Spleen (tissue), 11 donors: ENCODE data around the gene TESPA1. TPM values are rescaled to one million over a fixed set of nuclear protein-coding genes. Genes with fewer than 3 reads are reported as not detected.

Source experiments
- DNase-seq: peaks from one replicate; pipeline ENCODE4 v3.0.0-alpha.2; 2020
- H3K27ac ChIP-seq, 8 donors: fragments of 200-600 bp; sonication (generic) in 7 of 8; 1 replicate in 4 of 8; 2 replicates in 4 of 8; pipeline versions ENCODE4 v1.5.0 to v1.8.0; 2016 to 2021; ENCODE audit warnings: inconsistent platforms in 4 of 8, mild to moderate bottlenecking in 4 of 8, moderate library complexity in 1 of 8
- H3K27me3 ChIP-seq, 7 donors: fragments of 200-600 bp; sonication (generic) in 6 of 7; replicated peaks in 1 of 7; 1 replicate in 4 of 7; 2 replicates in 3 of 7; pipeline versions ENCODE4 v1.5.0 to v1.8.0; 2016 to 2021; ENCODE audit warnings: inconsistent platforms in 3 of 7, mild to moderate bottlenecking in 1 of 7
- H3K36me3 ChIP-seq, 6 donors: fragments of 200-600 bp; sonication (generic) in 5 of 6; 1 replicate in 4 of 6; 2 replicates in 2 of 6; pipeline versions ENCODE4 v1.5.0 to v1.8.0; 2016 to 2021; ENCODE audit warnings: inconsistent platforms in 2 of 6
- H3K4me1 ChIP-seq, 6 donors: fragments of 200-600 bp; sonication (generic) in 5 of 6; 1 replicate in 3 of 6; 2 replicates in 3 of 6; pipeline versions ENCODE4 v1.5.0 to v1.8.0; 2016 to 2021; ENCODE audit warnings: inconsistent platforms in 3 of 6
- H3K4me3 ChIP-seq, 8 donors: fragments of 200-600 bp; sonication (generic) in 7 of 8; 1 replicate in 4 of 8; 2 replicates in 4 of 8; pipeline versions ENCODE4 v1.5.0 to v1.8.0; 2016 to 2021; ENCODE audit warnings: inconsistent platforms in 4 of 8, mild to moderate bottlenecking in 4 of 8, moderate library complexity in 2 of 8
- H3K9me3 ChIP-seq, 8 donors: fragments of 200-600 bp; sonication (generic) in 7 of 8; 1 replicate in 4 of 8; 2 replicates in 4 of 8; pipeline versions ENCODE4 v1.5.0 to v1.8.0; 2016 to 2021; ENCODE audit warnings: inconsistent platforms in 4 of 8
- POLR2A ChIP-seq, 3 donors: fragments of 450-650 bp; IDR thresholded peaks; one replicate each; pipeline ENCODE4 v1.5.1; 2017; ENCODE audit warnings: antibody characterized with exemption in 3 of 3, mild to moderate bottlenecking in 1 of 3
- POLR2AphosphoS5 ChIP-seq, 3 donors: sonication (generic); formaldehyde crosslinking; IDR thresholded peaks; one replicate each; pipeline ENCODE4 v1.5.1; 2017; ENCODE audit warnings: antibody characterized with exemption in 3 of 3
- WGBS, 5 donors: extraction: QIAGEN DNeasy Blood & Tissue Kit in 3 of 5; methylation state at CpG; one replicate each; pipeline versions ENCODE4 v1.1.5 to v1.1.7; 2013 to 2018; 5-methylcytosine and 5-hydroxymethylcytosine counted together
- intact Hi-C: fragments of 100-400 bp; cut with DNase I; formaldehyde crosslinking; loops from one replicate; pipeline ENCODE4 v1.15.0; 2023; ENCODE audit warnings: low total_unique reads
- polyA plus RNA-seq, 3 donors: library from polyadenylated mRNA; stranded (reverse); fragments of 200-250 nt; gene quantifications; one replicate each; pipeline ENCODE4 v1.2.1, GENCODE V29; 2013
- total RNA-seq, 7 donors: library from RNA; depleted of rRNA in 3 of 7; stranded (reverse); fragments of >200 nt in 3 of 7; fragmentation: NEBNext Ultra II Directional in 4 of 7; extraction: Animal tissue kit (Norgen Biotek cat#: 25700) in 4 of 7; gene quantifications; one replicate each; pipeline versions ENCODE4 v1.1.0 to v1.2.1, GENCODE V29; 2016 to 2021
- TF ChIP-seq, protein P1 (sequence below), 11 experiments: fragments of 200-600 bp in 7 of 11; fragments of 450-650 bp in 4 of 11; sonication (generic) in 4 of 11; IDR thresholded peaks in 8 of 11; conservative IDR thresholded peaks in 3 of 11; 1 replicate in 7 of 11; 2 replicates in 4 of 11; pipeline versions ENCODE4 v1.4.0 to v1.8.0; 2016 to 2021; ENCODE audit warnings: antibody characterized with exemption in 11 of 11, inconsistent platforms in 4 of 11, mild to moderate bottlenecking in 1 of 11
- donor health status: healthy with polysubstance abuse.
- donor health status: DM: no; HTN: no; CAD: no; lungs with moderate emphysema.
- donor health status: DM: no; HTN: no; CAD: no.
- donor health status: Bipolar disorder and iron deficiency.
- donor health status: healthy.
- donor health status: DM: no; HTN: no; CAD: no.
- donor health status: DM: yes; HTN: yes; CAD: no.

The TESPA1 gene
- total and polyA plus RNA-seq, 10 donors = 7.3 to 16.8 (median 13.4) TPM

DNA sequence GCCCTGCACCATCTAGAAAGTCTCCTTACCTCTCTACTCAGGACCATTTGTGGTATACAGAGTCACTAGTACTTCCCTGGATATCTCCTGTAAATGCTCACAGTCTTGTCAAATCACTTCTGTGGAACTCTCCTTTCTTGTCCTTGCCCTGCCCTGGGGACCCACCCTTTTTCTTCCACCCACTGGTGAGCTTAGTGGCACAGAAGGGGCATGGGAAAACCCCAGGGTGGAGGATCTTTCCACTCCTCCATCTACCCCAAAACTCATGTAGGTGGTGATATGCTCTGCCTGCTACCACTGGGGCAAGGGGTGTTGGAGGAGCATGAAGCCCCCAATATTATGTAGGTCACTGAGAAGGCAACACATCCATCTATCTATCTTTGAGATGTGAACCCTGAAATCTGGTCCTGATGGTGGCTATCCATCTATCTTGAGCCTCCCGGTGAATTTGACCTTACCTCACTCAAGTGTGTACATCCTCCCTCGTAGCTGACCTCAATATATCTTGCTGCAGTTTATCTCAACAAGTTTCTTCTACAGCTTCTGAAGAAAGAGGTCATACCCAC lies 943 bp downstream of the TESPA1 start:
- no peak for TF ChIP-seq POLR2AphosphoS5 (IDR thresholded peaks at IDR 0.05)
- intact Hi-C loops = no loop called here
- no peak for DNase-seq
- Histone ChIP-seq H3K4me3 (peak overlapping the region in 6 of 8 donors; percentile 11 to 64 (median 29)), H3K27me3 (no peaks in the 10 kb centered on the region), H3K4me1 (peaks cover 5 to 87% (median 31%) of the 10 kb centered on the region in 6 donors), H3K9me3 (no peaks in the 10 kb centered on the region), H3K27ac (peak overlapping the region; percentile 43 to 92 (median 82)), H3K36me3 (peaks cover 0 to 3% (median 0%) of the 10 kb centered on the region in 6 donors)
- 19 to 39% (median 28%) methylated on average over 2 of the region's 2 CpGs for WGBS, 5 donors

DNA sequence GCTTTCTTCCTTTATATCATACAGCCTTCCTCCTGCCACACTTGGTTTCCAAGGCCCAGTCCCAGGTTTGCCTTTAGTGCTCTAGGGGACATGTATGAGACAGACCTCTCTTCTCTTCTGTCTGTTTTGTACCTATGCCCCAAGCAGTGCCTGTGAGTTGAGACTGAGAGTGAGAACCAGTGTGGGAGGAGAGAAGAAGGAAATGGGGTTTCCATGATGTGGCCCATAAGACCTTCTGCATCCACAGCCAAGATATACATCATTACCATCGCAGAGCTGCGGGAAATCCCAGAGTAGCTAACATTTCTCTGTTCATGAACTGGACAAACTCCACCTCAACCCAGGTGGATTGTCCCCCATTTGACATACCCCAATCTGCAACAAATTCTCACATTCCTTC lies 2.8 kb downstream of the TESPA1 start:
- no peak for DNase-seq
- intact Hi-C loops = no loop called here
- WGBS, 5 donors = 65 to 87% (median 71%) methylated on average over 2 of the region's 2 CpGs

DNA sequence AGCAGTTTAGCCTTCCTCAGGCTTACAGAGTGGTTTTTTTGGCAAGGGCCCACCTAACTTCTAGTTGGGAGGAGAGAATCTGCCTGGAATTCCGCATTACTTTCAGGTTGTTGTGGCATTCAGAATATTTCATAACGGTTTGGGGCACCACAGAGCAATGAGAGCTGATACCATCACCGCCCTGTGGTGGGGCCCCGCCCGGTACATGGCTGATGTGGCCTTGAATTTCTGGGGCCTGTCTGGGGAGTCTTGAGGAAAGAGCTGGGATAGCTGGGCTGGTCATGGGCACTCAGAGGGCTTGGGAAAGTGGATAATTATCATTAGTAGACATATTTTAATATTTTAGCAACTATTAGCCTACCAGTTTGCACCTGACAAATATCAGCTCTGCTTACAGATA lies 4.2 kb downstream of the TESPA1 start:
- H3K36me3 ChIP-seq = peaks cover 0 to 3% (median 0%) of the 10 kb centered on the region in 6 donors
- peak overlapping the region in 4 of 8 donors; percentile 13 to 46 (median 30) for H3K27ac ChIP-seq
- 55 to 61% (median 60%) methylated on average over 5 of the region's 5 CpGs for WGBS, 5 donors
- H3K4me3 ChIP-seq = peak overlapping the region in 1 of 8 donors; percentile 22
- no peaks in the 10 kb centered on the region for H3K9me3 ChIP-seq
- peaks cover 5 to 95% (median 28%) of the 10 kb centered on the region in 6 donors for H3K4me1 ChIP-seq
- TF ChIP-seq POLR2A (IDR thresholded peaks at IDR 0.05) (no peak), POLR2AphosphoS5 (IDR thresholded peaks at IDR 0.05) (no peak)
- TF ChIP-seq, protein P1, sequence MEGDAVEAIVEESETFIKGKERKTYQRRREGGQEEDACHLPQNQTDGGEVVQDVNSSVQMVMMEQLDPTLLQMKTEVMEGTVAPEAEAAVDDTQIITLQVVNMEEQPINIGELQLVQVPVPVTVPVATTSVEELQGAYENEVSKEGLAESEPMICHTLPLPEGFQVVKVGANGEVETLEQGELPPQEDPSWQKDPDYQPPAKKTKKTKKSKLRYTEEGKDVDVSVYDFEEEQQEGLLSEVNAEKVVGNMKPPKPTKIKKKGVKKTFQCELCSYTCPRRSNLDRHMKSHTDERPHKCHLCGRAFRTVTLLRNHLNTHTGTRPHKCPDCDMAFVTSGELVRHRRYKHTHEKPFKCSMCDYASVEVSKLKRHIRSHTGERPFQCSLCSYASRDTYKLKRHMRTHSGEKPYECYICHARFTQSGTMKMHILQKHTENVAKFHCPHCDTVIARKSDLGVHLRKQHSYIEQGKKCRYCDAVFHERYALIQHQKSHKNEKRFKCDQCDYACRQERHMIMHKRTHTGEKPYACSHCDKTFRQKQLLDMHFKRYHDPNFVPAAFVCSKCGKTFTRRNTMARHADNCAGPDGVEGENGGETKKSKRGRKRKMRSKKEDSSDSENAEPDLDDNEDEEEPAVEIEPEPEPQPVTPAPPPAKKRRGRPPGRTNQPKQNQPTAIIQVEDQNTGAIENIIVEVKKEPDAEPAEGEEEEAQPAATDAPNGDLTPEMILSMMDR (IDR thresholded peaks at IDR 0.05 in 8 of 11, conservative IDR thresholded peaks at IDR 0.05 in 3 of 11) = no peak
- H3K27me3 ChIP-seq = no peaks in the 10 kb centered on the region
- DNase-seq = no peak
- intact Hi-C loops = no loop called here

More for the DNA sequence above, 2.8 kb downstream of the TESPA1 start:
- H3K4me1 ChIP-seq = peaks cover 5 to 90% (median 30%) of the 10 kb centered on the region in 6 donors
- peak overlapping the region in 1 of 8 donors; percentile 64 for H3K4me3 ChIP-seq
- peaks cover 0 to 3% (median 0%) of the 10 kb centered on the region in 6 donors for H3K36me3 ChIP-seq
- H3K27ac ChIP-seq = peak overlapping the region in 3 of 8 donors; percentile 82 to 92 (median 84)
- TF ChIP-seq POLR2AphosphoS5 (IDR thresholded peaks at IDR 0.05) = no peak
- no peak for TF ChIP-seq POLR2A (IDR thresholded peaks at IDR 0.05)
- TF ChIP-seq, protein P1 (IDR thresholded peaks at IDR 0.05 in 8 of 11, conservative IDR thresholded peaks at IDR 0.05 in 3 of 11) = no peak
- H3K9me3 ChIP-seq = no peaks in the 10 kb centered on the region
- no peaks in the 10 kb centered on the region for H3K27me3 ChIP-seq

DNA sequence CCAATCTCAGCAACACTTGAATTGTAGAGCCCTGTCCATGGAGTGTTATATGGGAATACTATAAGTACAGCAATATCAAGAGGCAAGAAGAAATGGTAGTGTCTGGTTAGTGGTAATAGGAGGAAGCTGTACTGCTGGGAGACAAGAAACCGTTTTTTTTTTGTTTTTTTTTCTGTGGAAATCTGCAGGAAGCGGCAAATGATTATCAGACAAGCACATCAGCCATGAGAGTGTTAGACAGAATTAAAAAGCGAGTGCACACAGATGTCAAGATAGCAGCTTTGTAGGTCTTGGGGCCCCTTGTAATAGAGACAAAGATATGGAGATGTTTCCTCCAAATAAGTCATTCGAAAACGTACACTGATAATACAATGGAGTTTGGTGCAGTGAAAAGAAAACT lies 6.7 kb downstream of the TESPA1 start:
- DNase-seq = no peak
- Histone ChIP-seq H3K9me3 (no peaks in the 10 kb centered on the region), H3K4me1 (peaks cover 0 to 70% (median 12%) of the 10 kb centered on the region in 6 donors), H3K4me3 (no peak overlapping the region), H3K36me3 (peaks cover 0 to 20% (median 6%) of the 10 kb centered on the region in 6 donors), H3K27ac (no peak overlapping the region), H3K27me3 (no peaks in the 10 kb centered on the region)
- 20 to 41% (median 33%) methylated on average over 5 of the region's 5 CpGs for WGBS, 5 donors
- intact Hi-C loops = no loop called here
- TF ChIP-seq, protein P1 (IDR thresholded peaks at IDR 0.05 in 8 of 11, conservative IDR thresholded peaks at IDR 0.05 in 3 of 11) = no peak
- TF ChIP-seq POLR2AphosphoS5 (IDR thresholded peaks at IDR 0.05) = no peak
- no peak for TF ChIP-seq POLR2A (IDR thresholded peaks at IDR 0.05)
